Measurements from ENCODE around the gene CAPN15. TPM values are rescaled to one million over a fixed set of nuclear protein-coding genes. Genes with fewer than 3 reads are reported as not detected.

The CAPN15 gene
- total RNA-seq, 1 experiment from 2014 or later: 55.9 TPM

DNA sequence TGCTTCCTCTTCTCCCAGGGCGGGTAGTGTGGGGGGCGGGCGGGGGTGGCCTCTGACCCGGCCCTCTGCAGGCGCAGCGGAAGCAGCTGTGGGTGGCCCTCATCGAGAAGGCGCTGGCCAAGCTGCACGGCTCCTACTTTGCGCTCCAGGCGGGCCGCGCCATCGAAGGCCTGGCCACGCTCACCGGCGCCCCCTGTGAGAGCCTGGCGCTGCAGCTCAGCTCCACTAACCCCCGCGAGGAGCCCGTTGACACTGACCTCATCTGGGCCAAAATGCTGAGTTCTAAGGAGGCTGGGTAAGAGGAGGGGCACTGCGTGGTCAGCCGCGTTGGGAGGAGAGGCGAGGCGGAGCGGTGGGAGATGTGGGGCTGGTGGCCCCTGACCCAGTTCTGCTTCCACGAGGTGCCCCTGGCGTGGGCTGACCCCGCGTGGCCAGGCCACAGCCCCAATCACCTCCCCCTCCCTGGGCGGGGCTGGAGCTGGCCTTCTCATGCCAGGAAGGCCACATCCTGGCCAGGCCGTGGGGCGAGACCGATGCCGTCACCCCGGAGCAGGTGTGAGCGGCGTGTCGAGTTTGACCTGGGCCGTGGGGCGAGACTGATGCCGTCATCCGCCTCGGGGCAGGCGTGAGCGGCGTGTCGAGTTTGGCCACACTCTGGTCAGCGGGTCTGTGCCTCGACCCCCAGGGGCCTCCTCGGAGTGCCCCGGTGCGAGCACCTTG lies 22.2 kb downstream of the CAPN15 start:
- no peaks in the 10 kb centered on the region for H3K9me3 ChIP-seq
- peaks cover 42% of the 10 kb centered on the region for H3K36me3 ChIP-seq
- no peak overlapping the region for H3K4me3 ChIP-seq
- DNase-seq: no peak
- no peaks in the 10 kb centered on the region for H3K27me3 ChIP-seq

DNA sequence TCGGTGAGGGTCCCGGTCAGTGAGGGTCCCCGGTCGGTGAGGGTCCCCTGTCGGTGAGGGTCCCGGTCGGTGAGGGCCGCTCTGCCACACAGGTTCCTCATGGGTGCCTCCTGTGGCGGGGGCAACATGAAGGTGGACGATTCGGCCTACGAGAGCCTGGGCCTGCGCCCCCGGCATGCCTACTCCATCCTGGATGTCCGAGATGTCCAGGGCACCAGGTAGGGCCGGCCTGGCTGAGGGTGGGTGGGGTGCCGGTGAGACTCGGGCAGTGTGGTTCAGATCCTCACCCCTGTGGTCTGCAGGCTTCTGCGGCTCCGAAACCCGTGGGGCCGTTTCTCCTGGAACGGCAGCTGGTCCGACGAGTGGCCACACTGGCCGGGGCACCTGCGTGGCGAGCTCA lies 23.7 kb downstream of the CAPN15 start:
- H3K9me3 ChIP-seq: no peaks in the 10 kb centered on the region
- no peak overlapping the region for H3K4me3 ChIP-seq
- peaks cover 42% of the 10 kb centered on the region for H3K36me3 ChIP-seq
- no peak for DNase-seq
- H3K27me3 ChIP-seq: no peaks in the 10 kb centered on the region

DNA sequence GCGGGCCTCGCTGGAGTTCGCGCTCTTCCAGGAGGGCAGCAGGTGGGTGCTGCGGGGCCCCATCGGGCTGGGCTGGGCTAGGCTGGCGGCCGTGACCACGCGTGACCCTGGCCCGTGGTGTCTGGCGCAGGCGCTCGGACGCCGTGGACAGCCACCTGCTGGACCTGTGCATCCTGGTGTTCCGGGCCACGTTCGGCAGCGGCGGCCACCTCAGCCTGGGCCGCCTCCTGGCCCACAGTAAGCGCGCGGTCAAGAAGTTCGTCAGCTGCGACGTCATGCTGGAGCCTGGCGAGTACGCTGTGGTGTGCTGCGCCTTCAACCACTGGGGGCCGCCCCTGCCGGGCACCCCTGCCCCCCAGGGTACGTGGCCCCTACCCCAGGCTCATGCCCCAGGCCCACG lies 24.7 kb downstream of the CAPN15 start:
- DNase-seq: no peak

DNA sequence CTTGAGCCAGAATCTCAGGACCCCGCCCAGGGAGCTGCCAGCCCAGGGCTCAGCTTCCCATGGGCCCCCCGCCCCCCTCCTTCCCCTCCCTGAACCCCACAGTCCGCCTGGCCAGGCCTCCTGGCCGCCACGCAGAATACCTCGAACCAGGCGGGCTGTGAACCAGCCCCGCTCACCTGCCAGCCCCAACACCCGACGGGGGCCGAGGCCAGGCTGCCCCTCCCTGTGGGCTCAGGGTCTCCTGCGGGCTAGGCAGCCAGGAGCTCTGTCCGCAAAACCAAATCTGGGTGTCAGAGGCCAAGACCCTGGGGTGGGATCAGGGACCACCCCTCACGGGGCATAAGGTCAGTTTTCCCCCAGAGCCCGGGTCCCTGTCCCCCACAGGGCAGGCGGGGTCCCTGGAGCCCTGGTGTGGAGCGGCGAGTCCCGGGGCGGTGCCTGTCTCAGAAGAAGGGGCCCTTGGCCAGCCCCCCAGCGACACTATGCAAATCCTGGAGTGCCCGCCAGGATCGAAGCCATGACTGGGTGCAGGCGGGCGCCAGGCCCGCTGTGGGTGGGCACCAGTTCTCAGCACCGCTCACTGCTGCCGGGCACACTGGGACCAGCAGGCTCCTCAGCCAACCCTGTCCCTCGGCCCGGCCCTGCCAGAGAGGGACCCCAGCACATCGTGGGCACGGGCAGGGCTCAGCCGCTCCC lies 26.2 kb downstream of the CAPN15 start:
- H3K27me3 ChIP-seq: no peaks in the 10 kb centered on the region; the same call in 1 of the 2 replicates
- H3K9me3 ChIP-seq: no peaks in the 10 kb centered on the region
- H3K36me3 ChIP-seq: peaks cover 25% of the 10 kb centered on the region
- H3K4me3 ChIP-seq: no peak overlapping the region
- no peak for DNase-seq

More for the DNA sequence above, 24.7 kb downstream of the CAPN15 start:
- no peak overlapping the region for H3K4me3 ChIP-seq
- no peaks in the 10 kb centered on the region for H3K27me3 ChIP-seq
- peaks cover 39% of the 10 kb centered on the region for H3K36me3 ChIP-seq
- H3K9me3 ChIP-seq: no peaks in the 10 kb centered on the region

DNA sequence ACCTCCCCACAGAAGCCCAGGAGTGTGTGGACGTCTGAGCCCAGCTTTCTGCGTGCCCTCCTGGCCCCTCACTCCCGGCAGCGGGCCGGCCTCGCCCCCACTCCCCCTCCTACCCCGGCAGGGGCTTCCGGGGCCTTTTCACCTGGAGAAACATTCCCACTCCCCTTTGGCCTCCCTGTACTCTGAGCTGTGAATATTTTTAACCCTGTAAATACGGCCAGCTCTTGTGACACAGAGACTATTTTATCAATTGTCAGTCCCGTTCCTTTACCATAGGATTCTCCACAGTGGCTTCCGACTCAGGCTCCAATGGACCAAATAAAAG lies 26.7 kb downstream of the CAPN15 start:
- no peak for DNase-seq
- no peaks in the 10 kb centered on the region for H3K9me3 ChIP-seq
- H3K27me3 ChIP-seq: peaks cover under 1% of the 10 kb centered on the region; the same call in 1 of the 2 replicates
- no peak overlapping the region for H3K4me3 ChIP-seq
- H3K36me3 ChIP-seq: peaks cover 24% of the 10 kb centered on the region

DNA sequence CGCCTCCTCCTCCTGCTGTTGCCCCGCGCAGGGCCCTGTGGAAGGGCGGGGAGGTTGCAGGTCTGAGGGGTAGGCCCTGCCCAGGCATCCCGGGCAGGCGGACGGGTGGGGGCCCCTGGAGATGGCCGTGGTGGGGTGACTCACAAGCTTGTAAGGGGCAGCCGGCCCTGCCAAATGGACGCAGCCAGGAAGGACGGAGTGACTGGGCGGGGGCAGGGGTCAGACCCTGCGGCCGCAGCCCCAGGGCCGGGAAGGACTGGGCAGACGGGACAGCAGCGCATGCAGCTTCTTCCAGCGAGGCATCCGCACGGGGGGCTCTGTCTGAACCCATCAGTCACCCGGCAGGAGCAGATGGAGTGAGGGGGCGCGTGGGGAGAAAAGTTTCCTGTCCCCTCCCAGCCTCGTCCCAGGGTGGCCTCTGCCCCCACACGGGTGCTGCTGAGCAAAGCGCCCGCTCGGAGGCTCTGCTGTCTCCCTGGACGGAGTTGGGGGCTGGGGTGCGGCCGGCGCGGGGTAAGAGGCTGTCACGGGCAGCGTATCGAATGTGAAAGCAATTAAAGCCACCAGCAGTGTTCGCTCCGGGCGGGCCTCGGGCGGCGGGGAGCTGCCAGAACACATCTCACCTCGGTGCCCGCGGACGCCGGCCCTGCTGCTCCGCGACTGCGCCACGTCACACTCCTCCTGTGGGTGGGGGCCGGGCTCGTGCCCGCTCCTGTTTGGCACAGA lies 27.3 kb downstream of the CAPN15 start:
- H3K27me3 ChIP-seq: peaks cover 6% of the 10 kb centered on the region
- no peaks in the 10 kb centered on the region for H3K9me3 ChIP-seq
- peaks cover 19% of the 10 kb centered on the region for H3K36me3 ChIP-seq
- no peak overlapping the region for H3K4me3 ChIP-seq
- peak; percentile 40 for DNase-seq

DNA sequence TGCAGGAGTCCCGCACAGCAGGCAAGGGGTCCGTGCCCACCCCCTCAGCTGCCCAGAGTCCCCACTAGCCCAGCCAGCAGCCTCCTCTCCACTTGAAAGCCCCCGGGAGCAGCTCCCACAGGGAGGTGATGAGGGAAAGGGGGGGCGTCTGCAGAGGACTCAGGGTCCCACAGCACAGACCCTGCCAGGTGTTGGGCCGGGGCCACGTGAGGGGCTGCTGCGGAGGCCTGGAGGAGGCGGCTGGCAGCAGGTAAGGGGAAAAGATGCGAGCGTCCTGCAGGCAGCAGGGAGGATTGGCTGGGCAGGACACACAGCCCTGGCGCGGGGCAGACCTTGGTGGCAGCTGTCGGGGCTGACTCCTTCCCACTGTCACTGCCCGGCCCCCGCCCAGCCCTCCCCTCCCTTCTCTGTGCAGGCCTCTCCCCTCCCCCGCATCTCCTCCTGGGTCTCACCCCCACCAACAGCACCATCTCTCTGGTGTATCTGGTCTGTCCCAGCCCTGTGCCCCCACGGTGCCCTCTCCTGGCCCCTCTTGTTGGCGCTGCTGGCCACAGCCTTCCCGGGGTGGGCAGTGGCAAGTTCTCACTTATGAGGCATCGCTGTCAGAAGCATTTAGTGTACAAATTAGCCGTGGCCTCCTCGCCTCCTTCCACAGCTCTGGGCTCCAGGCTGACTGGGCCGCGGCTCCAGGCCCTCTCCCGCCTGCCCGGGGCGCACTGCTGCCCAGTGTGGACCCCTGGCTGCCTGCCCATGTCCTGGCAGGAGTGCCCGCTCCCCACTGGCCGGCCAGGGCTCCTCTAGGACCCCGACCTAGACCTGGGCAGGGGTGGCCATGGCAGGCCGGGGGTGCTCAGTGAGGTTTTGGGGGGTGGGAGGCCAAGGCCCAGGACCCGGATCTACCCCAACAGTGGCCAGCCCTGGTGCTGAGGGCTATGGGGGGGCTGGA lies 28.3 kb downstream of the CAPN15 start:
- no peak for DNase-seq
- Histone ChIP-seq H3K9me3 (no peaks in the 10 kb centered on the region), H3K36me3 (peaks cover 17% of the 10 kb centered on the region), H3K27me3 (peaks cover 7% of the 10 kb centered on the region), H3K4me3 (no peak overlapping the region)

DNA sequence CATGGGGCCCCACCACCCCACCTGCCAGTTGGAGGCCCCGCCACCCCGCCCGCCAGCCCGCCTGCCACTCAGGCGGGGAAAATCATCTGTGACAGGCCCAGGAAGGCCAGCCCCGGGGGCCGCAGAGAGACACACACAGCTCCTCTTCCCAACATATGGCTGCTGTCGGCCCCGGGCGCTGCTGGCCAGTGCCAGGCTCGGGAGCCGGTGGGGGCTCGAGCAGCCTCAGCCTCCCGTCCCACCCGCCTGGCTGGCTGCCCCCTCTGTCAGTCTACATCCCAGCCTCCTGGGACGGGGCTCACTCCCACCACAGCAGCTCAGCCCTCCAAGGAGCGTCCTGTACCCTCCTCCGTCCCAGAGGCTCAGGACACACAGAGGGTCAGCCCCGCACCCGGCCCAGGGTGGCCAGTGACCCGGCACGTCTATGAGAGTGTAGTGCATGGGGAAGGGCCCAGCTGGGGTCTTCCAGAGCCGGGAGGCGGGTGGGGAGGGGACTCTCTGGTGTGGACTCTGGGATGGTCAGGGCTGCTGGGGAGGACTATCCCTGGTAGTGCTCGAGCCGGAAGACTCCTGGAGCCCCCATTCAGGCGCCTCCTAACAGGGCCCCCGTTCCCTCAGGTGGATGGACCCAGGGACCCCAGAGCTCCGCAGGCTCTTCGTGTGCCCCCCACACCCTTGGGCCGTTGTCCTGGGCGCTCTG lies 29.1 kb downstream of the CAPN15 start:
- H3K27me3 ChIP-seq: peaks cover 15% of the 10 kb centered on the region
- H3K9me3 ChIP-seq: no peaks in the 10 kb centered on the region
- peaks cover 12% of the 10 kb centered on the region for H3K36me3 ChIP-seq
- no peak overlapping the region for H3K4me3 ChIP-seq
- DNase-seq: no peak

DNA sequence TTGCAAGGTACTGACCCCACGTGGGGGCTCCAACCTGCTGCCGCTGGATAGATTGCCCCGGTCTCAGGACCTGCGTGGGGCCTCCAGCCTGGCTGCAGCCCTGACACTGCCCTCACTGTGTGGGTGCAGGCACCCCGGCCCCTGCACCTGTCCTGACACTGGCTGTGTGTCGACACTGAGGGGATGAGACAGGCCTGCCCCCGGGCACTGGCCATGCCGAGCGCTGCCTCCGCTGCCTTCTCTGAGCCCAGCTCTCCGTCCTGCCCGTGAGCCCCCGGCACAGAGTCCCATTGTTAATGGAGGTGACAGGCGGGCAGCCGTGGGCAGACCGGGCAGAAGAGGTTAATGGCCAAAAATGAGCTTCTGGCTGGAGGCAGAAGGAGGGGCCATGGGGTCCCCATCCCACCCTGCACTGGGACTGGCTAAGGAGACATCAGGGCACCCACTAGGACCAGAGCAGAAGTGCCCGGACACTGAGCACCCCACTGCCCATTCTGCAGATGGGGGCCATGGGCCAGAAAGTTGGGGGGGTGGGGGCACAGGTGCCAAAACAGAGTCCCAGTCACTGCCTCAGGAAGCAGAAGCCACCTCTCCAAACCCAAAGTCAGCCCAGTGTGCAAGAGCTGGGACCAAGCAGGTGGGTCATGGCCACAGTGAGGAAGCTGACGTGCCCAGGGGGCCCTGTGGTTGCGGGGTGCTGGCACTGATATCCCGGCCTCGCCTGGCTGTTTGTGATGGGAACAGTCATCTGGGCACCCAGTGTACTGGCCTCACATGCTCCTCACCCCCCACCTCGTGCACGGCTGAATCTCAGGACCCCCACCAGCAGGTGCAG lies 30.2 kb downstream of the CAPN15 start:
- Histone ChIP-seq H3K27me3 (peaks cover 21% of the 10 kb centered on the region), H3K4me3 (no peak overlapping the region), H3K36me3 (peaks cover 6% of the 10 kb centered on the region; the same call in 1 of the 2 replicates), H3K9me3 (no peaks in the 10 kb centered on the region)
- no peak for DNase-seq

DNA sequence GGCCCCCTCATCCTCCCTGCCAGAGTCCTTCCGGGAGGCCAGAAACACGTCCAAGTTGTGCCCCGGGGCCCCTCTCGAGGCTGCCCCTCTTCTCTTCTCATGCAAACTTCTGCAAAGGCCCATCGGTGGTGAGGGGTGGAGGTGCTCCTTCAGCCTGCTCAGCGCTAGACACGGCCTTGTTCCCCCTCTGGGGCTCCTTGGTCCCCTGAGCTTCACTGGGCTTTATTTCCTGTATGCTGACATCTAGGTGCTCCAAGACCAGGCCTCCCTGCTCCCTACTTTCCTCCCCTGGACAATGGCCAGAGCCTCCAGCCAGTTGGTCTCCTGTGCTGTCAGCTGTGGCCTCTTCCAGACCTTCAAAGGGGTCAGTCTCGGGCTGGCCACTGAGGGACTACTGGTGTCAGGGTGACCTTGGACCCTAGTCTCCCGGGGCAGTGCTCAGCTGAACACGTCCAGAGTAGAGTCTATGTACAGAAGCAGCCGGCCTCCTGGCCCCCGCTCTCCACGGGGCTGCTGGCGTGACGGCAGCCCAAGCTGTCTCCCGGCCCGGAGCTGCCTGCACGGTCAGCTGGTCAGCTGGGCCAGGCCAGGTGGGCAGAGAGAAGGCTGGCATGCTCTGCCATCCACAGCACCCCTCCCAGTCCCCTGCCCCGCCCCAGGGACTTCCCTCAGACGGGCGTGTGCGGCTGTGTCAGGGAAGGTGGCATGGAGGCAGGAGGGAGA lies 30.9 kb downstream of the CAPN15 start:
- H3K27me3 ChIP-seq: peaks cover 21% of the 10 kb centered on the region
- H3K36me3 ChIP-seq: peaks cover 3% of the 10 kb centered on the region; the same call in 1 of the 2 replicates
- no peak overlapping the region for H3K4me3 ChIP-seq

DNA sequence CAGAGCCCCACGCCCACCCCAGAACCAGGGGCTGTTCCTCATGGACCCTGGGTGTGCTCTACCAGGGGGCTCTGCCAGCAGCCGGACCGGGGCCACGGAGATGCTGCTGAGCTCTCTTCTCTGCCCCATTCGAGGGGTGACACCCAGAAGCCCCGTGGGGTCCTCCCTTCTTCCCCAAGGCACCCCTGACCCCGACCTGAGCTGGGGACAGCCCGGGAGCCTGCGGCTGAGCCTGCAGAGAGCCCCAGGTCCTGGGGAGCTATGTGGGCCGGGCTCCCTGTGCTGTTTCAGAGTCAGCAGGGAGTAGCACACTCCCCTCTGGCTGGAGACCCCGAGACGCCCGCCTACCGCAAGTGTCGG lies 31.5 kb downstream of the CAPN15 start:
- Histone ChIP-seq H3K9me3 (no peaks in the 10 kb centered on the region), H3K27me3 (peaks cover 21% of the 10 kb centered on the region), H3K36me3 (peaks cover 3% of the 10 kb centered on the region; the same call in 1 of the 2 replicates), H3K4me3 (no peak overlapping the region)
- no peak for DNase-seq

More for the DNA sequence above, 30.9 kb downstream of the CAPN15 start:
- no peak for DNase-seq
- no peaks in the 10 kb centered on the region for H3K9me3 ChIP-seq

DNA sequence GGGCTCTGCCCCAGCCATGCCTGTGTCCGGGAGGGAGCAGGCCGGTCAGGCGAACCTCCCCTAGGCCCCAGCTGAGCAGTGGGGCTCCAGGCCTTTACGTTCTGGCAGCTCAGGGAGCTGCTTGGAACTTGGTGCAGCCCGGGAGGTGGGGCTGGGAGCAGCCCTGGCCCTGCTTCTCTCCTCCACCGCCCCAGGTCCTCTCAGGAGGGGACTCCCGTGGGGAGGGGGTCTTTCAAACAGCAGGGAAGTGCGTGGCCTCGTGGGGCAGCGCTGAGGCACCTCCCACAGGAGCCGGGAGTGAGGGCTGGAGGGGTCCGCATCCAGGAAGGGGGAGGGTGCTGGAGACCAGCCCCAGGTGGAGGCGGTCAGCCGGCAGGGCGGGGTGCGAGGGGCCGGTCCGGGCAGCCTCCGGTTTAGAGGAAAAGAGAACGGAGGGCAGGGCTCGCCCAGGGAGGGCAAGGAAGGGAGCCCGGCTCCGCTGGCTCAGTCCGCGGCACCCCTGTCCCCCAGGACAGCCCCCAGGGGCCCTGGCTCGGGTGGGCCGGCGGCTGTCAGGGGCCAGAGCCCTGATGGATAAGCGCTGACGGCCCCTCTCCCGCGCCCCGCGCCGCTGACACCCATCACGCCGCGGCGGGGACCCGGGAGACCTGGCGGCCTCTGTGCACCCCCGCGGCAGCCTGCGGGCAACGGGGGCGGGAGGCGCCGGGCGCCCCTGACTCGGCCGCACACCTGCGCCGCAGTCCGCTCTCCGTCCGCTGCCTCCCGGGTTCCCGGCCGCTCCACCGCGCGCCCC lies 32.1 kb downstream of the CAPN15 start:
- Histone ChIP-seq H3K36me3 (no peaks in the 10 kb centered on the region; the same call in 1 of the 2 replicates), H3K4me3 (no peak overlapping the region), H3K27me3 (peaks cover 21% of the 10 kb centered on the region), H3K9me3 (no peaks in the 10 kb centered on the region)
- no peak for DNase-seq

DNA sequence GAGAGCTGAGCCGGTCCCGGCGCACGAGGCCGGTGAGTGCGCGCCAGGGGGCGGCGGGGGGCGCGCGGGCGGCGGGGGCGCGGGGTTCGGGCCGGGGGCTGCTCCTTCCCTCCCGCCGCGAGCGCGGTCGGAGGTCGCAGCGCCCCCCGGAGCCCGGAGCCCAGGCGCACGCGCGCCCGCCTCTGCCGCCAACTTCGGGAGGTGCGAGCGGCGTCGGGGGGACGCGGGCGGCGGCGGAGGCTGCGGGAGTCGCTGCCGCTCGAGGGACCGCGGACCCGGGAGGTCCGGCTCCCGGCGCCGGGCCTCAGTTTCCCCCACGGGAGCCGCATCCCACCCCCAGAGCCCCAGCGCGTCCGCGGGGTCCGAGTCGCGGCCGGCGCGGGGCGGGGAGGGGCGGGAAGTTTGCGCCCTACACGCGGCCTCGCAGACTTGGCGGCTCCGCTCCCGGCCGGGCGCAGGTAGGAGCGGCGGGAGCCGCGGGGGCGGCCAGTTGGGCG lies 32.7 kb downstream of the CAPN15 start, which contains the start of gene PRR35:
PRR35 (plus strand) TSS at position 191 of the 497 bp plus-strand sequence. CDS start 2,901 bp downstream, outside the sequence.
- Histone ChIP-seq H3K27me3 (peaks cover 21% of the 10 kb centered on the region), H3K4me3 (no peak within 1 kb of the TSS), H3K9me3 (no peaks in the 10 kb centered on the region), H3K36me3 (no peaks in the 10 kb centered on the region)
- no peak for DNase-seq
